ENCODE measurements around the gene ICAM1. TPM values are rescaled to one million over a fixed set of nuclear protein-coding genes. Genes with fewer than 3 reads are reported as not detected.

The ICAM1 gene
- polyA plus RNA-seq, 1 of the 3 experiments (the other 2 are of a cell fraction), result 14.5 TPM

DNA sequence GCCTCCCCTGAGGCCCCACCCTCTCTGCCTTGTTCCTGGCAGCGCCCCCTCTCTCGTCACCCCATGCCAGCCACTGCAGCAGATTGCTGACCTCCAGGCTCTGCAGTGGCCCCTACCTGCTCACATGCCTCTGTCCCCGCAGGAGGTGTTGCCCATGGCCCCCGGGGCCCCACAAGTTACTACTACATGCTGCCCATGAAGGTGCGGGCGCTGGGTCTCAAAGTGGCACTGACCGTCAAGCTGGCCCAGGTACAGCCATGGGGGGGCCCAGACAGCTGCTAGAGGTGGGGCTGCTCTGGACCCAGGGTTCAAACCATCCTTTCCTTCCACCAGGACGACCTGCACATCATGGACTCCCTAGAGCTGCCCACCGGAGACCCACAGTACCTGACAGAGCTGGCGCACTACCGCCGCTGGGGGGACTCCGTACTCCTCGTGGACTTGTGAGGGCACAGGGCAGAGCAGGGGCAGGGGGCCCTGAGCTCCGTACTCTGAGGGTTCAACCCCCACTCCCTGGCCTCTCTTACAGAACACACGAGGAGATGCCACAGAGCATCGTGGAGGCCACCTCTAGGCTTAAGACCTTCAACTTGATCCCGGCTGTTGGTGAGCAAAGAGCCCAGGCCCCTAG lies 12.7 kb upstream of the ICAM1 start:
- ChIA-PET POLR2A (interaction anchor here (0.9 to 1.5 kb wide), 4 partner anchors 11 to 133 kb away, joined by 3 to 4 read pairs (median 3); partner anchors contain the start of gene DNMT1), CTCF (interaction anchor here (0.6 to 17.2 kb wide), 52 partner anchors 8 to 333 kb away, joined by 3 to 596 read pairs (median 4); partner anchors contain the start of genes CDC37, DNMT1, FDX2 and ICAM1)
- Histone ChIP-seq H4K20me1 (ENCODE audit: insufficient read depth) (no peaks in the 10 kb centered on the region), H3K27me3 (ENCODE audit: insufficient read depth) (no peaks in the 10 kb centered on the region), H2AFZ (ENCODE audit: low read depth) (no peak overlapping the region), H3K4me2 (no peak overlapping the region), H3K9me3 (no peaks in the 10 kb centered on the region), H3K9ac (no peak overlapping the region), H3K79me2 (ENCODE audit: insufficient read depth) (peaks cover 10% of the 10 kb centered on the region), H3K36me3 (replicated peaks in 1 of 2; ENCODE audit: control insufficient read depth in 1 of 2, insufficient read depth in 2 of 2, low read length in 1 of 2) (peaks cover 6 to 23% of the 10 kb centered on the region in 2 experiments), H3K27ac (ENCODE audit: low read depth in 2 of 2, low read length in 1 of 2) (no peak overlapping the region), H3F3A (replicated peaks; ENCODE audit: insufficient read depth) (peaks cover 10% of the 10 kb centered on the region), H3K4me3 (ENCODE audit: low read depth in 2 of 2, low read length in 1 of 2) (no peak overlapping the region), H3K4me1 (ENCODE audit: control insufficient read depth in 1 of 2, insufficient read depth in 2 of 2, low read depth in 1 of 2, low read length in 1 of 2) (no peaks in the 10 kb centered on the region; a peak in 1 of 4 replicates), H3K9me2 (no peaks in the 10 kb centered on the region)
- WGBS (ENCODE audit: low lambda C conversion rate), result 96% methylated on average over 8 of the region's 18 CpGs
- DNase-seq, result no peak
- TF ChIP-seq, protein P1, sequence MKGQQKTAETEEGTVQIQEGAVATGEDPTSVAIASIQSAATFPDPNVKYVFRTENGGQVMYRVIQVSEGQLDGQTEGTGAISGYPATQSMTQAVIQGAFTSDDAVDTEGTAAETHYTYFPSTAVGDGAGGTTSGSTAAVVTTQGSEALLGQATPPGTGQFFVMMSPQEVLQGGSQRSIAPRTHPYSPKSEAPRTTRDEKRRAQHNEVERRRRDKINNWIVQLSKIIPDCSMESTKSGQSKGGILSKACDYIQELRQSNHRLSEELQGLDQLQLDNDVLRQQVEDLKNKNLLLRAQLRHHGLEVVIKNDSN (IDR thresholded peaks at IDR 0.05; ENCODE audit: borderline replicate concordance, low read depth), result no peak
- TF ChIP-seq PBX3 (IDR thresholded peaks at IDR 0.05) (no peak), MEF2A (IDR thresholded peaks at IDR 0.05; ENCODE audit: borderline replicate concordance, low read depth) (no peak), MXI1 (IDR thresholded peaks at IDR 0.05; ENCODE audit: low read depth, low read length) (no peak), RFX5 (IDR thresholded peaks at IDR 0.05; ENCODE audit: low read length) (no peak), ELF1 (IDR thresholded peaks at IDR 0.05) (no peak), NRF1 (IDR thresholded peaks at IDR 0.05; ENCODE audit: low read depth, low read length) (no peak), TEAD4 (IDR thresholded peaks at IDR 0.05; ENCODE audit: borderline replicate concordance, insufficient read depth) (no peak), GATA2 (CRISPR knock-in tag; IDR thresholded peaks at IDR 0.05) (no peak), EP300 (IDR thresholded peaks at IDR 0.05; ENCODE audit: borderline replicate concordance in 1 of 2, low read depth in 1 of 2, low read length in 1 of 2) (no peak), CHD2 (IDR thresholded peaks at IDR 0.05; ENCODE audit: low read length, partially characterized antibody) (no peak)
- TF ChIP-seq, protein P2, sequence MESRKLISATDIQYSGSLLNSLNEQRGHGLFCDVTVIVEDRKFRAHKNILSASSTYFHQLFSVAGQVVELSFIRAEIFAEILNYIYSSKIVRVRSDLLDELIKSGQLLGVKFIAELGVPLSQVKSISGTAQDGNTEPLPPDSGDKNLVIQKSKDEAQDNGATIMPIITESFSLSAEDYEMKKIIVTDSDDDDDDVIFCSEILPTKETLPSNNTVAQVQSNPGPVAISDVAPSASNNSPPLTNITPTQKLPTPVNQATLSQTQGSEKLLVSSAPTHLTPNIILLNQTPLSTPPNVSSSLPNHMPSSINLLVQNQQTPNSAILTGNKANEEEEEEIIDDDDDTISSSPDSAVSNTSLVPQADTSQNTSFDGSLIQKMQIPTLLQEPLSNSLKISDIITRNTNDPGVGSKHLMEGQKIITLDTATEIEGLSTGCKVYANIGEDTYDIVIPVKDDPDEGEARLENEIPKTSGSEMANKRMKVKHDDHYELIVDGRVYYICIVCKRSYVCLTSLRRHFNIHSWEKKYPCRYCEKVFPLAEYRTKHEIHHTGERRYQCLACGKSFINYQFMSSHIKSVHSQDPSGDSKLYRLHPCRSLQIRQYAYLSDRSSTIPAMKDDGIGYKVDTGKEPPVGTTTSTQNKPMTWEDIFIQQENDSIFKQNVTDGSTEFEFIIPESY (IDR thresholded peaks at IDR 0.05; ENCODE audit: borderline replicate concordance, low read depth), result no peak
- TF ChIP-seq, protein P3, sequence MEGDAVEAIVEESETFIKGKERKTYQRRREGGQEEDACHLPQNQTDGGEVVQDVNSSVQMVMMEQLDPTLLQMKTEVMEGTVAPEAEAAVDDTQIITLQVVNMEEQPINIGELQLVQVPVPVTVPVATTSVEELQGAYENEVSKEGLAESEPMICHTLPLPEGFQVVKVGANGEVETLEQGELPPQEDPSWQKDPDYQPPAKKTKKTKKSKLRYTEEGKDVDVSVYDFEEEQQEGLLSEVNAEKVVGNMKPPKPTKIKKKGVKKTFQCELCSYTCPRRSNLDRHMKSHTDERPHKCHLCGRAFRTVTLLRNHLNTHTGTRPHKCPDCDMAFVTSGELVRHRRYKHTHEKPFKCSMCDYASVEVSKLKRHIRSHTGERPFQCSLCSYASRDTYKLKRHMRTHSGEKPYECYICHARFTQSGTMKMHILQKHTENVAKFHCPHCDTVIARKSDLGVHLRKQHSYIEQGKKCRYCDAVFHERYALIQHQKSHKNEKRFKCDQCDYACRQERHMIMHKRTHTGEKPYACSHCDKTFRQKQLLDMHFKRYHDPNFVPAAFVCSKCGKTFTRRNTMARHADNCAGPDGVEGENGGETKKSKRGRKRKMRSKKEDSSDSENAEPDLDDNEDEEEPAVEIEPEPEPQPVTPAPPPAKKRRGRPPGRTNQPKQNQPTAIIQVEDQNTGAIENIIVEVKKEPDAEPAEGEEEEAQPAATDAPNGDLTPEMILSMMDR (IDR thresholded peaks at IDR 0.05), result no peak
